MCF 10A (cell line): Measurements from ENCODE around the gene TAS2R39. TPM values are rescaled to one million over a fixed set of nuclear protein-coding genes. Genes with fewer than 3 reads are reported as not detected.

Experiments
- BruUV-seq: library from RNA; stranded (reverse); fragments of 400-500 nt; replicated peaks from 2 replicates; lab custom pipeline; 2021; lab: Mats Ljungman, UMichigan
- CTCF ChIA-PET: fragments of 300-600 bp; sonication (Branson Sonifier 250); formaldehyde crosslinking; extraction: SDS; loops from one replicate; lab custom pipeline; 2021; ENCODE audit warnings: antibody characterized with exemption, inconsistent platforms; lab: Yijun Ruan, JAX
- POLR2A ChIA-PET: fragments of 300-600, 350-650 bp; sonication (Branson Sonifier 250); formaldehyde crosslinking; extraction: SDS; loops from one replicate; lab custom pipeline; 2020; ENCODE audit warnings: antibody characterized with exemption, inconsistent platforms; lab: Yijun Ruan, JAX
- DNase-seq: peaks from one replicate; pipeline ENCODE4 v3.0.0-alpha.2; 2018; ENCODE audit not compliant: unreplicated experiment
- H3K27ac Mint-ChIP-seq: one replicate; pipeline ENCODE4 v1.8.0; 2022; ENCODE audit warnings: mild to moderate bottlenecking, low read depth, mixed read lengths; ENCODE audit not compliant: unreplicated experiment
- H3K27me3 Mint-ChIP-seq: one replicate; pipeline ENCODE4 v1.8.0; 2022; ENCODE audit warnings: mixed read lengths; ENCODE audit not compliant: insufficient read depth, unreplicated experiment
- H3K36me3 Mint-ChIP-seq: one replicate; pipeline ENCODE4 v1.8.0; 2022; ENCODE audit warnings: mild to moderate bottlenecking, moderate library complexity, mixed read lengths; ENCODE audit not compliant: insufficient read depth, unreplicated experiment
- H3K4me1 Mint-ChIP-seq: one replicate; pipeline ENCODE4 v1.8.0; 2022; ENCODE audit warnings: mixed read lengths; ENCODE audit not compliant: insufficient read depth, unreplicated experiment
- H3K4me3 Mint-ChIP-seq: one replicate; pipeline ENCODE4 v1.8.0; 2022; ENCODE audit warnings: mild to moderate bottlenecking, moderate library complexity, mixed read lengths; ENCODE audit not compliant: unreplicated experiment
- H3K9me3 Mint-ChIP-seq: one replicate; pipeline ENCODE4 v1.8.0; 2022; ENCODE audit warnings: mixed read lengths; ENCODE audit not compliant: unreplicated experiment
- intact Hi-C: fragments of 100-400 bp; cut with micrococcal nuclease; formaldehyde crosslinking; loops from 2 replicates; pipeline ENCODE4 v1.14.1; 2022
- total RNA-seq: library from RNA; stranded (reverse); gene quantifications from 2 replicates; pipeline ENCODE4 v1.2.3, GENCODE V29; 2022
- TF ChIP-seq, protein P1 (sequence below): fragments of 200-600 bp; IDR thresholded peaks from one replicate; pipeline ENCODE4 v1.8.0; 2022; ENCODE audit warnings: antibody characterized with exemption, mild to moderate bottlenecking; ENCODE audit not compliant: unreplicated experiment

Gene TAS2R39
- total RNA-seq, 1 experiment from 2014 or later: not detected

DNA sequence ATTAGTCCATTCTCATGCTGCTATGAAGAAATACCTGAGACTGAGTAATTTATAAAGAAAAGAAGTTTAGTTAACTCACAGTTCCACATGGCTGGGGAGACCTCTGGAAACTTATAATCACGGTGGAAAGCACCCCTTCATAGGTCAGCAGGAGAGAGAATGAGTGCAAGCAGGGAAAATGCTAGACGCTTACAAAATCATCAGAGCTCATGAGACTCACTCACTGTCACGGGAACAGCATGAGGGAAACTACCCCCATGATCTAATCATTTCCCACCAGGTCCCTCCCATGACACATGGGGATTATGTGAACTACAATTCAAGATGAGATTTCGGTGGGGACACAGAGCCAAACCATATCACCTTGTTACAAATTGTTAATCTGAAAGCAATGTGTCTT is 15.8 kb downstream of the TAS2R39 start:
- H3K27ac Mint-ChIP-seq: no peak overlapping the region
- H3K36me3 Mint-ChIP-seq: no peaks in the 10 kb centered on the region
- TF ChIP-seq, protein P1, sequence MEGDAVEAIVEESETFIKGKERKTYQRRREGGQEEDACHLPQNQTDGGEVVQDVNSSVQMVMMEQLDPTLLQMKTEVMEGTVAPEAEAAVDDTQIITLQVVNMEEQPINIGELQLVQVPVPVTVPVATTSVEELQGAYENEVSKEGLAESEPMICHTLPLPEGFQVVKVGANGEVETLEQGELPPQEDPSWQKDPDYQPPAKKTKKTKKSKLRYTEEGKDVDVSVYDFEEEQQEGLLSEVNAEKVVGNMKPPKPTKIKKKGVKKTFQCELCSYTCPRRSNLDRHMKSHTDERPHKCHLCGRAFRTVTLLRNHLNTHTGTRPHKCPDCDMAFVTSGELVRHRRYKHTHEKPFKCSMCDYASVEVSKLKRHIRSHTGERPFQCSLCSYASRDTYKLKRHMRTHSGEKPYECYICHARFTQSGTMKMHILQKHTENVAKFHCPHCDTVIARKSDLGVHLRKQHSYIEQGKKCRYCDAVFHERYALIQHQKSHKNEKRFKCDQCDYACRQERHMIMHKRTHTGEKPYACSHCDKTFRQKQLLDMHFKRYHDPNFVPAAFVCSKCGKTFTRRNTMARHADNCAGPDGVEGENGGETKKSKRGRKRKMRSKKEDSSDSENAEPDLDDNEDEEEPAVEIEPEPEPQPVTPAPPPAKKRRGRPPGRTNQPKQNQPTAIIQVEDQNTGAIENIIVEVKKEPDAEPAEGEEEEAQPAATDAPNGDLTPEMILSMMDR: no peak
- peaks cover 8% of the 10 kb centered on the region for H3K9me3 Mint-ChIP-seq
- ChIA-PET POLR2A (no interaction called here), CTCF (interaction anchor here (1.2 kb wide), 1 partner anchor 15 kb away, joined by 3 read pairs; no protein-coding TSS in a partner anchor)
- H3K27me3 Mint-ChIP-seq: peaks cover 32% of the 10 kb centered on the region
- DNase-seq: no peak
- peaks cover 5% of the 10 kb centered on the region for H3K4me1 Mint-ChIP-seq
- BruUV-seq: no TSS peak
- no peak overlapping the region for H3K4me3 Mint-ChIP-seq
- intact Hi-C loops: no loop called here

GRCh38 chr7:143202161-143202560 is 18.9 kb downstream of the TAS2R39 start:
- no TSS peak for BruUV-seq
- Mint-ChIP-seq H3K9me3 (peaks cover 8% of the 10 kb centered on the region), H3K27me3 (peaks cover 32% of the 10 kb centered on the region), H3K4me3 (no peak overlapping the region), H3K27ac (no peak overlapping the region), H3K36me3 (no peaks in the 10 kb centered on the region), H3K4me1 (peaks cover 5% of the 10 kb centered on the region)
- intact Hi-C loops: no loop called here
- ChIA-PET CTCF (interaction anchor here (0.7 to 3.6 kb wide), 5 partner anchors 13 to 1290 kb away, joined by 3 to 27 read pairs (median 3); no protein-coding TSS in a partner anchor), POLR2A (interaction anchor here (0.9 kb wide), 1 partner anchor 14 kb away, joined by 4 read pairs; no protein-coding TSS in a partner anchor)
- TF ChIP-seq, protein P1: no peak
- no peak for DNase-seq

GRCh38 chr7:143203386-143203785 is 20.2 kb downstream of the TAS2R39 start:
- TF ChIP-seq, protein P1: no peak
- ChIA-PET POLR2A (interaction anchor here (0.5 to 0.7 kb wide), 2 partner anchors 16 to 149 kb away, joined by 4 read pairs; no protein-coding TSS in a partner anchor), CTCF (interaction anchor here (0.6 to 3.6 kb wide), 8 partner anchors 8 to 393 kb away, joined by 3 to 27 read pairs (median 4); no protein-coding TSS in a partner anchor)
- H3K36me3 Mint-ChIP-seq: no peaks in the 10 kb centered on the region
- no peak for DNase-seq
- peaks cover 5% of the 10 kb centered on the region for H3K4me1 Mint-ChIP-seq
- H3K27ac Mint-ChIP-seq: no peak overlapping the region
- no peak overlapping the region for H3K4me3 Mint-ChIP-seq
- BruUV-seq: no TSS peak
- intact Hi-C loops: no loop called here
- peaks cover 5% of the 10 kb centered on the region for H3K9me3 Mint-ChIP-seq
- peaks cover 29% of the 10 kb centered on the region for H3K27me3 Mint-ChIP-seq

- Mint-ChIP-seq H3K4me3 (no peak overlapping the region), H3K27me3 (peaks cover 10% of the 10 kb centered on the region), H3K9me3 (no peaks in the 10 kb centered on the region), H3K4me1 (peaks cover 5% of the 10 kb centered on the region), H3K36me3 (no peaks in the 10 kb centered on the region), H3K27ac (no peak overlapping the region)
- intact Hi-C loops: no loop called here
- ChIA-PET CTCF (interaction anchor here (0.7 to 1.1 kb wide), 4 partner anchors 10 to 309 kb away, joined by 3 to 5 read pairs (median 4); no protein-coding TSS in a partner anchor), POLR2A (no interaction called here)
- TF ChIP-seq, protein P1: no peak
- BruUV-seq: no TSS peak
- DNase-seq: no peak
These were observed 22.5 kb downstream of the TAS2R39 start for GRCh38 chr7:143205560-143206293.
